OCI-LY1 (cell line): Measurements from ENCODE around the gene CREB1.

Experiments
- CTCF ChIP-seq: fragments of 200-600 bp; sonication (generic), shearing (Covaris generic); IDR thresholded peaks from 2 replicates; pipeline ENCODE4 v1.5.1; 2017; ENCODE audit warnings: mild to moderate bottlenecking, antibody characterized with exemption, low read length, moderate library complexity, mixed read lengths
- EZH2 ChIP-seq: fragments of 200-600 bp; sonication (generic), shearing (Covaris generic); IDR thresholded peaks from 2 replicates; pipeline ENCODE4 v1.8.0; 2017; ENCODE audit warnings: borderline replicate concordance, mixed run types, mild to moderate bottlenecking, antibody characterized with exemption, low read length, moderate library complexity, mixed read lengths

GRCh38 chr2:207589143-207589542 is 59.4 kb downstream of the CREB1 start:
- no peak for TF ChIP-seq CTCF
- TF ChIP-seq EZH2: no peak
